Activated T-helper 17 cell treated with anti-CD3 and anti-CD28 coated beads, Interleukin-2, amount 50 U/mL, for 72 hours (primary cell): ENCODE results near the gene METTL21A. TPM values are rescaled to one million over a fixed set of nuclear protein-coding genes. Genes with fewer than 3 reads are reported as not detected.

Experiments used
- total RNA-seq, 2 donors: library from RNA; stranded (reverse); gene quantifications; one replicate each; pipeline ENCODE4 v1.2.3, GENCODE V29; 2022

The METTL21A gene
- total RNA-seq, 2 donors from 2014 or later, result 10.8 to 20.4 TPM

Other genes with a start within 250 kb of the METTL21A start
- 10 to 100 TPM; 84.2 to 97.5 TPM for gene CREB1, start 95.4 kb downstream of the METTL21A start, total RNA-seq
- 1 to 10 TPM; 3.4 to 6.8 TPM for gene CCNYL1, start 86.2 kb upstream of the METTL21A start, total RNA-seq
- gene FZD5, start 144.5 kb upstream of the METTL21A start, total RNA-seq, result 1 to 10 TPM in 1 of 2 donors, under 1 TPM in 1; 0.54 to 1.2 TPM